Activated naive CD4-positive, alpha-beta T cell treated with anti-CD3 and anti-CD28 coated beads, Interleukin-2, amount 50 U/mL, for 16 hours (primary cell): ENCODE measurements around the gene ZSWIM6.

Source experiments
- DNase-seq: peaks from one replicate; pipeline ENCODE4 v3.0.0-alpha.2; 2020

The ZSWIM6 gene

GRCh38 chr5:61333321-61333953 is 1.4 kb downstream of the ZSWIM6 start:
- peak; percentile 24 for DNase-seq

- no peak for DNase-seq
Observed at GRCh38 chr5:61333954-61334867, 2.2 kb downstream of the ZSWIM6 start.

DNA sequence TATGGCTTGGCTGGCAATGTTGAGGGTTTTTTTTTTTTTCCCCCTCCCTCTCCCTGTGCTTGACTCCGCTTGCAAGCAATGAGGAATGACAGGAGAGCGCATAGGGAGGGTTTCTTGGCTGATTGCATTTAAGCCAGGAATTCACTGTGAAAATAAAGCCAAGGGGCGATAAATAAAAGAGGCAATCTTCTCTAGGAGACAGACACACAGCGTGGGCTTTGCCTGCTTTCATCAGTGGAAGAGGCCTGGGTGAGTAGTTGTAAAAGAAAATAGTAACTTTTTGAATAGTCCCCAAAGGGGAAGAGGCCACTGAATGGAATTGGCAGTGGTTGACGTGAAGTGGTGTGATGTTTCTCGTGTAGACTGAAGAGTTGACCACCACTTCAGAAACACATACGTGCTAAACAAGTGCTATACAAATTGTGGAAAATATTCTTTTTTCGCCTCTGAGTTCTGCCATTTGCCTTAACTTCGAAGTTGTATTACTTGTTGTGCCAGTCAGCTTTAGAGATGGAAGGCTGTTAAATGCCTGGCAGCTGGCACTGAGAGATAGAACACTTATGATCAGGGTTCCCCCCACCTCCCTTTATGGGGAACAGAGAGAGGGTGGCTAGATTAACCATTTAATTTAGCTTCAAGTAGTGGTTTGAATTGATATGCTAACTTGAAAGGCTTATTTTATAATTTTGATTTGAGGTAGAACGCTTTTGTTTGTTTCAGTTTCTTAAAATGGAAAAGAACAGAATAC is 3.0 kb downstream of the ZSWIM6 start:
- DNase-seq, result no peak

- DNase-seq, result no peak
Observed at GRCh38 chr5:61339764-61340163, 7.7 kb downstream of the ZSWIM6 start.

DNA sequence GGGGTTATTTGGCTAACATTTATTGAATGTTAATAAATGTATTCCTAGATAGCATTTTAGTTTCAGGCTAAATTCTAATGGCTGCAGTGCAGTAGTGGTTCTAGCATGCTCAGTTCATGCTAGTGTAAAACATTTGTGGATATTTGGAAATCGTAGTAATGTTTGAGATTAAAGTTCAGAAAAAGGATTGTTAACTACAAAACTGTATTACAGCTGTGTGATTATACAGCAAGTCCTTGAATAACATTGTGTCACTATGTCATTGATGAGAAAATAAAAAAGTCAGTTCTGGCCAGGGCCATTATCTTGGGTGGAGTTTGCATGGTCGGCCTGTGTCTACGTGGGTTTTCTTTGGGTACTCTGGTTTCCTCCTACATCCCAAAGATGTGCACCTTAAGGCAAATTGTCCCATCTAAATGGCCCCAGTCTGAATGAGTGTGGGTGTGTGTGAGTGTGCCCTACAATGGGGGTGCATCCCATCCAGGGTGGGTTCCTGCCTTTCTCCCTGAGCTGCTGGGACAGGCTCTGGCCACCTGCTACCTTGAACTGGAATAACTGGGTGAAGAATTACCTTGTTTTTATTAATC is 8.8 kb downstream of the ZSWIM6 start:
- no peak for DNase-seq

DNA sequence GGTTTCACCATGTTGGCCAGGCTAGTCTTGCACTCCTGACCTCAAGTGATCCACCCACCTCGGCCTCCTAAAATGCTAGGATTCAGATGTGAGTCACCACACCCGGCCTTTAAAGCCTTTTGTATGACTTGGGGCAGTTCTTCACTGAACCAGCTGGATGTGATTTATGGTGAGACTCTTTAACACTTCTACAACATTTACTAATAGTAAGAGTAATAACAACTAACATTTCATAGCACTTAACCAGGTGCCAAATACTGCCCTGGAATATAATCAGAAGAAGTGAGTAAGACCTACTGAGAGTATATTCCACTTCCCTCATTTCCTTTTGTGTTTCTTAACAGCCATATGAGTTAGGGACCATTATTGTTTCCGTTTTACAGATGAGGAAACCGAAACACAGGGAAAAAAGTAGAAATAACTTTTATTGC is 10.0 kb downstream of the ZSWIM6 start:
- DNase-seq, result no peak

DNA sequence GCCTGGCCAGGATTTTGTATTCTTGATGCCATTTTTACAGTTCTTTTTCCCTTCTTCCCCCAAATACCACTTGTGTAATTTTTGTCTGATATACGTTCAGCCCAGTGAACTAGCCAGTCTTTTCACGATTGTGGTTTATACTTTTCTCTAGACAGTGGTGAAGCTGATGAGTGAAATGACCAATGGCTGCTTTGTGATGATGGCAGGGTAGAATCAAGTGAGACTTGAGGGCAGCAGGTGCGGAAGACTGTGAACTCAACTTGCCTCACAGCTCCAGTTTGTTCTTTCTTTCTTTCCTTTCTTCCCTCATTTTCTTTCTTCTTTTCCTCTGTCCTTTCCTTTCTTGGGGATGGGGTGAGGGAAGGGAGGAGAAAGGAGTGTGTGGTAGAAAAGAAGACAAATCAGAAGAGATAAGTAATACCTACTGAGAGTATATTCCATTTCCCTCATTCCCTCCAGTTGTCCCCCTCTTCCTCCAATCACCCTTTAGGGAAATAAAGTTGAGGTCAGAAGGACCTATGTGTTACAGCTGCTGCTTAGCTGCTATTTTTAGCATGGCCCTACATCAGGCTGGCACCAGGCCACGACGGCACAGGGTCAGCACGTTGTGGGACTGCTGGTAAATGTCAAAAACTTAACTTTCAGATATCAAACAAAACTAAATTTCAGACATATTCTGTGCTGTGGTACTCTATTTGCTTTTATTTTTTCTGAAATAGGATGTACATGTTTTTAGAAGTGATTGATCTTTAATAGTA is 12.3 kb downstream of the ZSWIM6 start:
- no peak for DNase-seq

- no peak for DNase-seq
Observed at GRCh38 chr5:61346511-61346910, 14.5 kb downstream of the ZSWIM6 start.

GRCh38 chr5:61347080-61347479 is 15.0 kb downstream of the ZSWIM6 start:
- DNase-seq, result no peak

DNA sequence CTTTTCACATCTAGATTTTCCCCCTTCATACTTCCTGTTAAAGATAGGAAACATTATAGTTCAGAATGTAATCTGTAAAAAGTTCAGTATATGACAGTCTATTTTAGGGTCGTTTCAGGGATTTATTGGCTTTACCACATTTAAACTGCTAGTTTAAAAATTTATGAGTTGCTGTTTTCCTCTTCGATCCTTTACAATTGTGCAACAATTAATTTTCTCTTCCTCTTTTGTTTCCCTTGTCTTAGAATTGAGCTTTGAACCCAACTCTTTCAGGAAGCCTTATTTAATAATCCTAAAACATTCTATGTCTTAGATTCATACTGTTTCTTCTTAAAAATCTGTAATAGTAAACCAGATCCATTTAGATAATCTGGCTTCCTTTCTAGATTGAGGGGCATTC is 16.4 kb downstream of the ZSWIM6 start:
- DNase-seq, result no peak

DNA sequence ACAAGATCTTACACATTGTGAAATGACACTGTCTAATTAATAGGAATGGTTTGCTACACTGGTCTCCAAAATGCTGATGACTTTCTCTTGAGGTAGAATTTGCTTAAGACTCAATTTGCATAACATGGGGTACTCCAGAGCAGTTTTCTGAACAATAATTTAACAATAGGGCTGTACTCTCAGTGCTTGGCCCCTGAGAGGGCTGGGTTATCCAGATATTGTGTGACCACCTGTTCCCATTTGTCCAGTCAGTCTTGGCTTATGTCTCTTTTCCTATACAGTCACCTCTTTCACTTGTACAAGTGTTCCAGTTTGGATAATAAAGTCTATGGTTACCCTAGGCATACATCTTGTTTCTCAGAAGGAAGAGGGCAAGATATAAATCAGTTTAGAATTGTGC is 17.9 kb downstream of the ZSWIM6 start:
- no peak for DNase-seq

GRCh38 chr5:61350535-61350934 is 18.5 kb downstream of the ZSWIM6 start:
- no peak for DNase-seq

DNA sequence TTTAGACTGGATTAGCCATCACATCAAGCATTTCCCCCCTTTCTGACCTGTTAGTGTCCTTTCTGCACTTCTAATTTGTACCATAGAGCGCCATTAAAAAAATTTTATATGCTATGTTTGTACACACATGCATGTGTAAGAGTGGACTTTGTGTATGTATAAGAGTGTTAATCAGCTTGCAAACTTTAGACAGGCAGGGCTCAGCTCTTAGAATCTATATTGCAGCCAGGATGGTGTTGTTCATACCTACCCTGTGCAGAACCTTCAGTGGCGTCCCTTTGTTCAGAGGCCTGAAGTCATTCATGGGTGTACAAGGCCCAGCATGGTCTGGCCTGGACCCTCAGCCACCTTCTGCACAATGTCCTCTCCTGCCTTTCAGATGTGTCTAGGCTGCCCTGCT is 19.7 kb downstream of the ZSWIM6 start:
- no peak for DNase-seq

- DNase-seq, result no peak
Observed at GRCh38 chr5:61352180-61352579, 20.1 kb downstream of the ZSWIM6 start.

GRCh38 chr5:61352612-61353156 is 20.6 kb downstream of the ZSWIM6 start:
- no peak for DNase-seq

- DNase-seq, result no peak
Observed at GRCh38 chr5:61353293-61353692, 21.2 kb downstream of the ZSWIM6 start.

GRCh38 chr5:61354199-61354598 is 22.1 kb downstream of the ZSWIM6 start:
- DNase-seq, result no peak

- no peak for DNase-seq
Observed at GRCh38 chr5:61357745-61358144, 25.7 kb downstream of the ZSWIM6 start.

- DNase-seq, result no peak
Observed at GRCh38 chr5:61362796-61363368, 30.8 kb downstream of the ZSWIM6 start.

DNA sequence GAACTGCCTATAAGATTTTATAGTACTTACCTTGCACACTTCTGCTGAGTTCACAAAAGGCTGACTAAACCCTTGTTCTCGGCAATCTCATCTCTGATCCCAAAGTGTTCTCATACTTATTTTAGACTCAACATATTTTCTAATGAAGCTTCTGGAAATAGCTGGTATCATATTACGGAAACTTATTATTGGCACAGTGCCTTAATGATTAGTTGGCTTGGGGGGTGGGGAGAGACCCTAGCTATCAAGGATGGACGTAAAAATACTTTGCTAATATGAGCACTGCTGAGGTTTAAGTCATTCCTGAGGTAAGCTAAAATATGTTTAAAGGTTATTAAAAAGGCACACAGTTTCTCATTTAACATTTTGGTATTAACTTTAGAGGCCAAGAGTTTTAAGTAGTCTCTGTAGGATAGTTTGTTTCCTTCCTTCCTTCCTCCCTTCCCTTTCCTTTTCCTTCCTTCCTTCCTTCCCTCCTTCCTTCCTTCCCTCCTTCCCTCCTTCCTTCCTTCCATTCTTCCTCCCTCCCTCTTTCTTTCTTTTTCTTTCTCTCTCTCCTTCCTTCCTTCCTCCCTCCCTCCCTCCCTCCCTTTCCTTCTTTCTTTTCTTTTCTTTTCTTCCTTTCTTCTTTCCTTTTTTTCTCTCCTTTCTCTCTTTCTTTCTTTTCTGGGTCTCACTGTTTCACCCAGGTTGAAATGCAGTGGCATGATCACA is 31.5 kb downstream of the ZSWIM6 start:
- DNase-seq, result no peak
